ENCODE measurements around the gene CEBPA.
"Not testable (repeated sequence)": the region's sequence is repeated elsewhere in the genome, so short reads cannot be mapped to it uniquely, and the experiment has no call there.

CEBPA gene

GRCh38 chr19:33300009-33300893, 2.1 kb downstream of the CEBPA start:
- Mint-ChIP-seq H3K4me1 (ENCODE audit: low read depth) (peaks cover 3% of the 10 kb centered on the region), H3K27me3 (peaks cover 58% of the 10 kb centered on the region), H3K27ac (no peak overlapping the region), H3K9me3 (no peaks in the 10 kb centered on the region), H3K36me3 (ENCODE audit: low read depth) (no peaks in the 10 kb centered on the region), H3K4me3 (no peak overlapping the region)
- DNase-seq, result no peak

DNA sequence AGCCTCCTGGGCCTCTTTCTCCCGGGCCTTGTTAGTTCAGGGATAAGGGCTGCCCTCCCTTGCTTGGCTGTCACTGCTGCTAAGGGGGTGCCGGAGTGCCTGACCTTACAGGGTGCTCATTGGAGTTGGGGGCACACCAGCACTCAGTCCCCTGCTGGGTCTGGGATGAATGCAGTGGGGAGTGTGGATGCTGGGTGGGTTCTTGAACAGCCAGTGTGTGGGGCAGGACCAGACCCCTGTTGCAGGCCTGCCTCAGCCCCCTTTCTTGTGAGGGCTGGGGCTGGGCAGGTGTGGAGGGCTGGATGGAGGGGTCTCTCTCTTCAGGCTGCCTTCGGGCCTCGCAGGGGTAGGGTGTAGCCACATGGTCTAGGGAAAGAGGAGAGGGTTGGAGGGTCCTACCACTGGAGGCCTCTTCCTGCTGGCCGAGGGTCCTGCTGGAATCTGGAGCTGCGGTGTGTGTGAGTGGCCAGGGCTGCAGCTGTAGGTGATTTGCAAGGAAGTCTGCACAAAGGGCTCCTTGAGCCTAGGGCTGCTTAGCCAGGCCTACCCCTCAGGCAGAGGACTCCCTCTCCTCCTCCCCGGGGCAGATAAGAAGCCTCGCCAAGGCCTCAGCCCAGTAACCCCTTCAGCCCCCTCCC, 3.2 kb downstream of the CEBPA start:
- H3K27me3 Mint-ChIP-seq, result peaks cover 53% of the 10 kb centered on the region
- peaks cover 3% of the 10 kb centered on the region for H3K4me1 Mint-ChIP-seq (ENCODE audit: low read depth)
- no peaks in the 10 kb centered on the region for H3K36me3 Mint-ChIP-seq (ENCODE audit: low read depth)
- no peaks in the 10 kb centered on the region for H3K9me3 Mint-ChIP-seq
- H3K27ac Mint-ChIP-seq, result no peak overlapping the region
- no peak overlapping the region for H3K4me3 Mint-ChIP-seq
- no peak for DNase-seq

- DNase-seq, result no peak
- H3K4me3 Mint-ChIP-seq, result no peak overlapping the region
- no peaks in the 10 kb centered on the region for H3K9me3 Mint-ChIP-seq
- H3K4me1 Mint-ChIP-seq (ENCODE audit: low read depth), result peaks cover 3% of the 10 kb centered on the region
- H3K27me3 Mint-ChIP-seq, result peaks cover 56% of the 10 kb centered on the region
- no peak overlapping the region for H3K27ac Mint-ChIP-seq
- H3K36me3 Mint-ChIP-seq (ENCODE audit: low read depth), result no peaks in the 10 kb centered on the region
Observed at GRCh38 chr19:33298146-33298911, 4.0 kb downstream of the CEBPA start.

DNA sequence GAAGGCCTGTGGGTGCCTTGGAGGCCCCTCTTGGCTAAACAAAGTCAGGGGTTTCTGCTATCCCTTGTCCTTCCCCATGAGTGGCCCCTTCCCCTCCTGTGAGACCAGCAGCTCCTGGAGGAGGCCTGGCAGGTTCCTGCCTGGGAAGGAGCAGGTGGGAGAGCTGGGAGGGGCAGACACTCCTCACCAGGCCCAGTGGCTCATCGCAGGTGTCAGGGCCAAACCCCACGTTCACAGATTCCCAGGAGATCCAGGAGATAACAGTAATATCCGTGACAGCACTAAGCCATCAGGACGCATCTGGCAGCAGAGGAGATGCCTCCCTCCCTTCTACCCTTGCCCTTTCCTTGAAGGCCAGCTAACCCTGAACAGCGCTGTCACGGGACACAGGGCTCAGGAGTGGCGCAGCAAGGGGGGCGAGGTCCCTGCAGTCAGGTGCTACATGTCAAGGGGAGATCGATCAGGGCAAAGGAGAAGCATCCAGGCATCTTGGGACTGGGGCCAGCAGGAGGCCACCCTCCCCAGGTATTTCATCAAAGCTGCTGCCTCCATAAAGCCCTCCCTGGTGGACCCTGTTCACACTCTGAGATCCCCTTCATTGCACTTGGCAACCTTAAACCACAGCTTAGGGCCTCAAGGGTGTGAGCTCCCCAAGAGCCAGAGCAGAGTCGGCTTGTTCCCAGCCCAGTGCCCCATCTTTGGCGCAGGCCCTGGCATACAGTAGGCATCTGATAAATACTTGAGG, 4.8 kb downstream of the CEBPA start:
- Mint-ChIP-seq H3K27ac (no peak overlapping the region), H3K36me3 (ENCODE audit: low read depth) (no peaks in the 10 kb centered on the region), H3K4me1 (ENCODE audit: low read depth) (peaks cover 3% of the 10 kb centered on the region), H3K4me3 (no peak overlapping the region), H3K27me3 (peaks cover 63% of the 10 kb centered on the region), H3K9me3 (no peaks in the 10 kb centered on the region)
- DNase-seq, result no peak

GRCh38 chr19:33296488-33296971, 5.8 kb downstream of the CEBPA start:
- no peaks in the 10 kb centered on the region for H3K36me3 Mint-ChIP-seq (ENCODE audit: low read depth)
- H3K27me3 Mint-ChIP-seq, result peaks cover 70% of the 10 kb centered on the region
- H3K9me3 Mint-ChIP-seq, result no peaks in the 10 kb centered on the region
- H3K27ac Mint-ChIP-seq, result no peak overlapping the region
- no peak for DNase-seq
- no peak overlapping the region for H3K4me3 Mint-ChIP-seq
- peaks cover 3% of the 10 kb centered on the region for H3K4me1 Mint-ChIP-seq (ENCODE audit: low read depth)

- H3K9me3 Mint-ChIP-seq, result no peaks in the 10 kb centered on the region
- no peaks in the 10 kb centered on the region for H3K4me1 Mint-ChIP-seq (ENCODE audit: low read depth)
- H3K4me3 Mint-ChIP-seq, result no peak overlapping the region
- H3K27me3 Mint-ChIP-seq, result peaks cover 69% of the 10 kb centered on the region
- H3K27ac Mint-ChIP-seq, result no peak overlapping the region
- no peaks in the 10 kb centered on the region for H3K36me3 Mint-ChIP-seq (ENCODE audit: low read depth)
- DNase-seq, result no peak
Observed at GRCh38 chr19:33295621-33296487, 6.5 kb downstream of the CEBPA start.

- not testable (repeated sequence) for H3K9me3 Mint-ChIP-seq
Observed at GRCh38 chr19:33295046-33295445, 7.3 kb downstream of the CEBPA start.

DNA sequence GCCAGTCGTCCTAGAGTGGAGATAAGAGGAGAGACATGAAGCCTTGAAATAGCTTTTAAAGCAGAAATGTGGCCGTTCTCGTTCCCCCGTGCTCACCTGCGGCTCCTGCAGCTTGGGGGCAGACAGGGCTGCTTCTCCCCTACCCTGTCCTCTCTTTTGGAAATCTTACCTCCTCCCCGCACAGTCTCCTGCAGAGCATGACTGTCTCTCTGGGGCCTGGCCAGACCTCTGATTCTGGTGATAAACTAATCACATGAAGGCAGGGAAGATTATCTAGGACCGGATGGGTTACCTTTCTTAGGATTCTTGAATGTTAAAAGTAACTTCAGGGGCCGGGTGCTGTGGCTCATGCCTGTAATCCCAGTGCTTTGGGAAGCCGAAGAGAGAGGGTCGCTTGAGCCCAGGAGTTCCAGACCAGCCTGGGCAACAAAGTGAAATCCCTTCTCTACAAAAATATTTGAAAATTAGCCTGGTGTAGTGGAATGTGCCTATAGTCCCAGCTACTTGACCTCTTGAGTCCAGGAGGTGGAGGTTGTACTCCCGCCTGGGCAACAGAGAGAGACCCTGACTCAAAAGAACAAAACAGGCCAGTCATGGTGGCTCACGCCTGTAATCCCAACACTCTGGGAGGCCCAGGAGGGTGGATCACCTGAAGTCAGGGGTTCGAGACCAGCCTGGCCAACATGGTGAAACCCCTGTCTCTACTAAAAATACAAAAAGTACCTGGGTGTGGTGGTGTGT, 8.1 kb downstream of the CEBPA start:
- no peak for DNase-seq
- Mint-ChIP-seq H3K36me3 (ENCODE audit: low read depth) (no peaks in the 10 kb centered on the region), H3K4me1 (ENCODE audit: low read depth) (no peaks in the 10 kb centered on the region), H3K27me3 (peaks cover 54% of the 10 kb centered on the region), H3K4me3 (no peak overlapping the region), H3K9me3 (peaks cover 1% of the 10 kb centered on the region), H3K27ac (no peak overlapping the region)

More at GRCh38 chr19:33295046-33295445, 7.3 kb downstream of the CEBPA start:
- H3K4me3 Mint-ChIP-seq; H3K4me1 Mint-ChIP-seq (ENCODE audit: low read depth); H3K36me3 Mint-ChIP-seq (ENCODE audit: low read depth); DNase-seq; H3K27ac Mint-ChIP-seq: not testable (repeated sequence)
- H3K27me3 Mint-ChIP-seq, result peaks cover 61% of the 10 kb centered on the region

DNA sequence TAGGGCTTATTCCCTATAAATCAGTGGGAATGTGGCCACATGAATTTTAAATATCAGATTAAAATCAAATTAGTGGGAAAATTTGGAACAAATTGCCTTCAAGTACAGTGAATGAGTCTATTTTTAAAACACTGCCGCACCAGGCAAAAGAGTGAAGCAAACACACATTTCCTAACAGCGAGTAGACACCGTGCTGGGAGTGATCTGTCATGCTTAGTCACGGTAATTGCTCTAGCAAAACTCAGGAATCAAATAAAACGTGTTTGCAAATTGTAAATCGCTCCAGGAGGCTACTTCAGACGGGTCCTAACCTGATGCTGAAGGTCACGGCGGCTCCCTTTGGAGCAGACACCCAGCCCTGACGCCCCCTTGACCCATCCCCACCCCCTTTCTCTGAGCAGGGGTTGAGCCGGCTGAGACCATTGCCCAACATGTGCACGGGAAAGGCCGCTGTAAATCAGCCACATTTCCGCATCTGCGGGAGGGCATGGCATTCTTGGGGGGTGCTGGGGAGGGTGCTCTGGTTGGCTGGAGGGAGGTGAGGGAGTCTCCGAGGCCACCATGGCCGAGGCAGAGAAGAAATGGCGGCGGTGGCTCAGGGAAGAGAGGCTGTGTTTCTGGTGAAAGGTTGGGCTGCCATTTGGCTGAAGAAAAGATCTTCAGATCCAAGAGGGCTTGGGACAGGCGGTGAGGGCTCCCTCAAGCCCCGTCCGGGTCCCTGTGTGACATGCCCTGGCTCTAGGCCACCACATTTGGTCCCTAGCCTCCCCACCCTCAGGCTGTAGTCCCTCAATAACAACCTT, 8.9 kb downstream of the CEBPA start:
- H3K27me3 Mint-ChIP-seq, result peaks cover 48% of the 10 kb centered on the region
- no peak for DNase-seq

DNA sequence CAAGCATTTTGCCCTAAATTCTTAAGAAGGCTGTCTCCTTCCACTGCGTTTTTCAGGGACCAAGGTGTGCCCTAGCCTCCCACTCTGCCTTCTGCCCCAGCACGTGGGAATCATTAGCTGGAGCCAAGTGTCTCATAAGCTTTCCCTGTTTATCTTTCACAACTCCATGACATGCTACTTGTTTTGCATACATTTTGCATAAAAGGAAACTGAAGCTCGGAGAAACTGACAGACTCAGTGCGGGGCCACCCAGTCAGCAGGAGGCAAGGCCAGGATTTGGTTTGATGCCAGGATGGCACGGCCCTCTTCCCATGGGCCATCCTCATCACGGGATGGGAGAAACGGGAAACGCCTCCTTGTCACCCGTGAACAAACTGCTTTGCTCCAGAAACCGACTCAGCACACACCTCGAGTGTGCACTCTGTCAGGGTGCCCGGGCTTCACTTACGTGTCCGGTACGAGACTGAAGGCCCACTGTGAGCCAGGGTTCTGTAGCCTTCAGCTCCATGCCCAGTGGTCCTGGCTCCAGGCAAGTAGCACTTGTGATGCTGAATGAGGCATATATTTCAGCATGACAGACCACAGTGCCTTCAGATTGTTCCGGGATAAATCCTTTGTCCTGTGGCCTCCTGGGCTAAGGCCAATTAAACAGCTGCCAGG, 9.6 kb downstream of the CEBPA start:
- Mint-ChIP-seq H3K9me3 (peaks cover 15% of the 10 kb centered on the region), H3K4me3 (no peak overlapping the region), H3K27me3 (peaks cover 50% of the 10 kb centered on the region), H3K36me3 (ENCODE audit: low read depth) (no peaks in the 10 kb centered on the region), H3K4me1 (ENCODE audit: low read depth) (no peaks in the 10 kb centered on the region), H3K27ac (no peak overlapping the region)
- no peak for DNase-seq

More for the DNA sequence above, 8.9 kb downstream of the CEBPA start:
- Mint-ChIP-seq H3K9me3 (peaks cover 8% of the 10 kb centered on the region), H3K36me3 (ENCODE audit: low read depth) (no peaks in the 10 kb centered on the region), H3K4me3 (no peak overlapping the region), H3K27ac (no peak overlapping the region), H3K4me1 (ENCODE audit: low read depth) (no peaks in the 10 kb centered on the region)

GRCh38 chr19:33291623-33292534, 10.5 kb downstream of the CEBPA start:
- H3K27me3 Mint-ChIP-seq, result peaks cover 46% of the 10 kb centered on the region
- peaks cover 19% of the 10 kb centered on the region for H3K9me3 Mint-ChIP-seq
- peaks cover 2% of the 10 kb centered on the region for H3K4me1 Mint-ChIP-seq (ENCODE audit: low read depth)
- no peak for DNase-seq
- H3K4me3 Mint-ChIP-seq, result no peak overlapping the region
- no peaks in the 10 kb centered on the region for H3K36me3 Mint-ChIP-seq (ENCODE audit: low read depth)
- H3K27ac Mint-ChIP-seq, result no peak overlapping the region
